GM12891 (cell line): ENCODE data around the gene NSUN6.
"Not testable (repeated sequence)": the region's sequence is repeated elsewhere in the genome, so short reads cannot be mapped to it uniquely, and the experiment has no call there.

Experiments
- DNase-seq: peaks from one replicate; pipeline ENCODE4 v3.0.0; 2011; ENCODE audit warnings: low spot score; ENCODE audit not compliant: insufficient read length
- FAIRE-seq: peaks from 2 replicates; lab custom pipeline; 2011; peaks lifted over from hg19 to GRCh38; lab: Jason Lieb, UNC
- PAX5 ChIP-seq: IDR thresholded peaks from 2 replicates; pipeline ENCODE4 v1.6.1; 2011; ENCODE audit warnings: low read length, moderate library complexity, mild to moderate bottlenecking; ENCODE audit not compliant: insufficient read depth, severe bottlenecking
- POLR2A ChIP-seq: IDR thresholded peaks from 2 replicates; pipeline ENCODE4 v1.6.1; 2011; ENCODE audit warnings: low read depth, low read length, control low read depth
- POLR2AphosphoS5 ChIP-seq: IDR thresholded peaks from 2 replicates; pipeline ENCODE4 v1.6.1; 2011; ENCODE audit warnings: low read depth, low read length, control low read depth
- POU2F2 ChIP-seq: IDR thresholded peaks from 2 replicates; pipeline ENCODE4 v1.6.1; 2011; ENCODE audit warnings: low read depth, mild to moderate bottlenecking, control low read depth, low read length, moderate library complexity
- SPI1 ChIP-seq: IDR thresholded peaks from 2 replicates; pipeline ENCODE4 v1.6.1; 2011; ENCODE audit warnings: low read depth, low read length, control low read depth
- TAF1 ChIP-seq: IDR thresholded peaks from 2 replicates; pipeline ENCODE4 v1.6.1; 2011; ENCODE audit warnings: low read depth, low read length, control low read depth

The NSUN6 gene

DNA sequence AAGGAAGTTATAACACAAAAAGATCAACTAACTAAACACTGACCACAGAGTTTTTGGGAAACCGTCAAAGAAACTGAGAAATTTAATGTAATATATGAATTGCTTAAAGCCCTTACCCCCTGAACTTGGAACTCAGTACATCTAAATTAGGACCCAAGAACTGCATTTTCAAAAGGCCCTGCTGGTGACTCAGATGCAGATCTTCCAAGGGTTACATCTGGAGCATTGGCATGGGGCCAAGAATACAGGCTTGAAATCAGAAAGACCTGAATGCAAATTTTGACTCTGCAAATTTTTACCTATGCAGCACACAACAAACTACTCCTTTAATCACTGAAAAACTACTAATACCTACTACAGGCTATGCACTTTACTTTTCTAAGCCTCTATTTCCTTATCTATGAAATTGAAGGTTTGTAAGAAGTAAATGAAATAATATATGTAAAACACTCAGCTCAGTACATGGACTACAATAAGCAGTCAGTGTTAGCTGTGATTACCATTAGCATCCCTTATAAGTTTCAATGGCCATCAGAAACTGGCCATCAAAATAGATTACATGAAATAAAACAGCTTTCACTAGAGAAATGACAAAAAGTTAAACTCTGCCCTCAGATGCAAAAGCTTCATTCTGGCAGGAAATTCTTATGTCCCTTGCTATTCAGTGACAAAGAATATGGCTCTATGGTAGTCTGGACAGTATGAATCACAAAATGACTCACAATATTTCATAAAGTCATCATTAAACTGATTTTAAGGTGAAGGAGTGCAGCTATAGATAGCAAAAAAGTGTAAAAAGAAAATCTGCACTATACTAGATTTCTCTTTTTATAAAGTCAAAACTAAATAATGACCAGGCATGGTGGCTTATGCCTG lies 43.6 kb downstream of the NSUN6 start:
- FAIRE-seq (no peak), DNase-seq (no peak)
- TF ChIP-seq POU2F2 (no peak), TAF1 (no peak), POLR2AphosphoS5 (no peak), SPI1 (no peak), POLR2A (no peak), PAX5 (no peak)

DNA sequence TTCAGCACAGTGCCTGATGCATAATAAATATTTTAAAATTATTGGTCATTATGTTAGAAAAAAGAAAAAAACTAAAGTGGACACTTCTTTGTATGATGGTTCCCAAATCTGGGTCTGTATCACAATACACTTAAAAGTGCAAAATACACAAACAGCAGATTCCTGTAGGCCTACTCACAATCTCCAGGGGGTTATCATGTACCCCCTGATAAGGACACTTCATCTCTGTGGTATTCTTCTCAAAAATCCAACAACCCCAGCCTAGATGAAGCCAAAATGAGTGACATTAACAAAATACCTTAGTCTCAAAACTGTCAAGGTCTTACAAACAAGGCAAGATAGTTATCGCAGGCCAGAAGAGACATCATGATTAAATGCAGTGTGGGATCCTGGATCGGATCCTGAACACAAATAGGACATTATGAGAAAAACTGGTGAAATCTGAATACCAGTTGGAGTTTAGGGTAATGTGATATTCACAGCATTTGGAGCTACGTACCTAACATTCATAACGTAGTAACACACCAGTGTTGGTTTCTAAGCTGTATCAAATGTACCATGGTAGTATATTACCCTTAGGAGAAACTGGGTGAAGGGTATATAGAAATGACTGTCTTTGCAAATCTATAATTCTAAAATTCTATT lies 45.2 kb downstream of the NSUN6 start:
- TF ChIP-seq PAX5, result no peak
- TF ChIP-seq TAF1, result no peak
- no peak for DNase-seq
- FAIRE-seq, result no peak

- DNase-seq, result no peak
- FAIRE-seq, result no peak
- TF ChIP-seq TAF1, result no peak
- TF ChIP-seq PAX5, result no peak
- no peak for TF ChIP-seq SPI1
- TF ChIP-seq POLR2AphosphoS5, result no peak
- no peak for TF ChIP-seq POLR2A
- no peak for TF ChIP-seq POU2F2
Observed at GRCh38 chr10:18601321-18601720, 50.1 kb downstream of the NSUN6 start.

DNA sequence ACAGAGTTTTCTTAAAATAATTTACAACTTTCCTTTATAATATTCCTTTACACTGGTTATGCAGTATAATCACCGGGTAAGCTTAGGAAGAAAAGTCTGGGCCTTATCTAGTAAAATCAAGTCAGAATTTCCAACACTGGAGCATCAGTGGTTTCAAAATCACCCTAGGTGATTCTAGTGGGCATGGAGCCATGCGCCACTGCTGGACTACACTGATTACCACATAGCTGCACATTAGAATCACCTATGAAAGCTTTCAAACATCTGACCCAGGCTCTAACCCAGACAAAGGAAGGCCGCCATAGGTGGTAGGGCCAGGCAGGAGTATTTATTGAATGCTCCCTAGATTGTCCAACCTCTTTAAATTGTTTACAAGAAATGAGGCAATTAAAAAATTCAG lies 52.0 kb downstream of the NSUN6 start:
- FAIRE-seq (no peak), DNase-seq (no peak)
- TF ChIP-seq POLR2A (no peak), TAF1 (no peak), SPI1 (no peak), PAX5 (no peak), POLR2AphosphoS5 (no peak), POU2F2 (no peak)

DNA sequence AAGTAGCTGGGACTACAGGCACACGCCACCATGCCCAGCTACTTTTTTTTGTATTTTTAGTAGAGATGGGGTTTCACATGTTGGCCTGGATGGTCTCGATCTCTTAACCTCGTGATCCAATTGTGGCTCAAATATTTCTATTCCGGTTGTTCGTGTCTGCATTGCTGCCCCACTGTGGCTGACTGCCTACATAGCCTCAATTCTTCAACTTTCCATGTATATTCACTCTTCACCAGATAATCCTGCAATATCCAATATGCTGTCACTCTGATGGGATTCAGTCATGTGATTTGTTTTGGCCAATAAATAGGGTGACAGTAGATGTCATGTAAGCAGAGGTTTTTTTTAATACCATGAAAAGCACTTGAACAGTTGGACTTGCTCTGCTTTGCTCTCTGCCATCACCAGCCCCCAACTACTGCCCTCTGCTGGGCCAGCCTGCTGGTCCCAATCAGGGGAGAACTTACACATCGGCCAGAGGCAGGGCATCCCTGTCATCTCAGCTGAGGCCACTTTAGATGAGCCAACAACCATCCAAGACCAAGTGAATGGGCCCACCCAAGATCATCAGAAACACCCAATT lies 56.7 kb downstream of the NSUN6 start:
- DNase-seq, result no peak
- no peak for TF ChIP-seq SPI1
- TF ChIP-seq PAX5, result no peak
- TF ChIP-seq TAF1, result no peak
- no peak for TF ChIP-seq POLR2AphosphoS5
- TF ChIP-seq POLR2A, result no peak
- TF ChIP-seq POU2F2, result no peak
- no peak for FAIRE-seq

DNA sequence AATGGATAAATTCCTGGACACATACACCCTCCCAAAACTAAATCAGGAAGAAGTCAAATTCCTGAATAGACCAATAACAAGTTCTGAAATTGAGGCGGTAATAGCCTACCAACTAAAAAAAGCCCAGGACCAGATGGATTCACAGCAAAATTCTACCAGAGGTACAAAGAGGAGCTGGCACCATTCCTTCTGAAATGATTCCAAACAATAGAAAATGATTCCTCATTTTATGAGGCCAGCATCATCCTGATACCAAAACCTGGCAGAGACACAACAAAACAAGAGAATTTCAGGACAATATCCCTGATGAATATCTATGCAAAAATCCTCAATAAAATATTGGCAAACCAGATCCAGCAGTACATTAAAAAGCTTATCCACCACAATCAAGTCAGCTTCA lies 60.2 kb downstream of the NSUN6 start:
- not testable (repeated sequence) for DNase-seq, FAIRE-seq

DNA sequence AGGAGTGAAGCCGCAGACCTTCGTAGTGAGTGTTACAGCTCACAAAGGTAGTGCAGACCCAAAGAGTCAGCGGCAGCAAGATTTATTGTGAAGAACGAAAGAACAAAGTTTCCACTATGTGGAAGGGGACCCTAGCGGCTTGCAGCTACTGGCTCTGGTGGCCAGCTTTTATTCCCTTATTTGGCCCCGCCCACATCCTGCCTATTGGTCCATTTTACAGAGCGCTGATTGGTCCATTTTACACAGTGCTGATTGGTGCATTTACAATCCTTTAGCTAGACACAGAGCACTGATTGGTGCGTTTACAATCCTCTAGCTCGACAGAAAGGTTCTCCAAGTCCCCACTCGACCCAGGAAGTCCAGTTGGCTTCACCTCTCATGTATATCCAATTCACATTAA lies 64.8 kb downstream of the NSUN6 start:
- FAIRE-seq, DNase-seq: not testable (repeated sequence)

- FAIRE-seq (no peak), DNase-seq (no peak)
- TF ChIP-seq POLR2A (no peak), SPI1 (no peak), POLR2AphosphoS5 (no peak), TAF1 (no peak), PAX5 (no peak), POU2F2 (no peak)
Observed at GRCh38 chr10:18583575-18584270, 67.7 kb downstream of the NSUN6 start.

DNA sequence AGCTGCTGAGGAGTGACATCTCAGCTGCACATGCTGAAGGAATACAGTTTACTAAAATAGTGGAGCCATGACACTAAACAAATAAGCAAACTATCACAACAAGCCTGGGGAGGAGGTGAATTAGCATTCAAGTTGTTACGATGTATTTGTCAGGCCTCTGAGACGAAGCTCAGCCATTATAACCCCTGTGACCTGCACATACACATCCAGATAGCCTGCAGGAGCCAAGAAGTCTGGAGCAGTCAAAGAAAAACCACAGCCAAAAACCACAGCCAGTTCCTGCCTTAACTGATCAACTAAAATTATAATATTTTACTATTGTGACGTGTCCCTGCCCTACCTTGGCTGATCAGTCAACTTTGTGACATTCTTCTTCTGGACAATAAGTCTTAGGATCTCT lies 68.6 kb downstream of the NSUN6 start:
- DNase-seq (no peak), FAIRE-seq (peak; percentile 23)
- no peak for TF ChIP-seq SPI1
- no peak for TF ChIP-seq TAF1
- no peak for TF ChIP-seq POLR2A
- no peak for TF ChIP-seq POU2F2
- no peak for TF ChIP-seq POLR2AphosphoS5
- no peak for TF ChIP-seq PAX5
